ENCODE results near the gene CAPN12. TPM values are rescaled to one million over a fixed set of nuclear protein-coding genes. Genes with fewer than 3 reads are reported as not detected.

CAPN12 gene
- total and polyA plus RNA-seq, 2 of the 8 experiments (the other 6 are each of a cell fraction or from before 2014, with no cell fraction given): 8.8 to 20.0 TPM

DNA sequence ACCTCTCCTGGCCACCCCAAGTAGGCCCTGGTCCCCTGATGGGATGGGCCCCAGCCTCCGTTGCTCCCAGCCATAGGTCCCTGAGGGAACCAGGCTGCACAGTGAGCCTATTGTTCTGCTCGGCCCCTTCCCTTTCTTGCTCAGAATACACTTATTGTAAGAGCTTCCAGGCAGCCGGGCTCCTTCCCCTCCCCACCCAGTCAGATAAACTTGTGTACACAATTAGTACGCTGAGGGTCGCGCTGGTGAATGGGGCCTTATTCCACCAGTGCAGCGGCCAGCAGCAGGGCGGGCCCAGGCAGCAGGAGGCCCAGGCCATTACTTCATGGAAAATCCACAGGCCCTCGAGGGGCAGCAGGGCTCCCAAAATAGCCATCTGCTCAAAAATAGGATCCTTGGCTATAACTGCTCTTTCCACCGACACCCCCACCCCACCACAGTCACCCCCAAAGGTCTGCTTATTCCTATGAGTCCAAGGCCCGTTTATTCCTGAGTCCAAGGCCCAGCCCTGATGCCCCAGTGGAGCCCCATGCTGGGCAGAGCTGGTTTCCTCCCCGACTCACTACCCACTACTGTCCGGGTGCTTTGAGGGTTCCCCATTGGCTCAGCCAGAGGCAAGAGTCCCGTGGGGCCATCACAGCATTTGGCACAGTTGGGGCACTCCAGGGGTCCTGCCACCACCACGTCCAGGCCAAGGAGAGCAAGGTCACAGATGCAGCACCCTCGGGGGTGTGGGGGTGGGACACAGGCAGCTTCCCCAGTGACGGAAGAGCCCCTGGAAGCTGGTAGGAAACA is 22.1 kb downstream of the CAPN12 start:
- no peak overlapping the region for H2BK12ac ChIP-seq (ENCODE audit: low read depth, low read length)
- H4K91ac ChIP-seq (replicated peaks; ENCODE audit: insufficient read length, low read length): no peak overlapping the region
- H3K36me3 ChIP-seq (ENCODE audit: control insufficient read depth in 2 of 4, insufficient read depth in 4 of 4, low read length in 3 of 4): peaks cover 31 to 77% (median 65%) of the 10 kb centered on the region in 4 experiments; a peak in 7 of 8 replicates
- H3K27me3 ChIP-seq (replicated peaks in 1 of 4; ENCODE audit: control insufficient read depth in 3 of 4, extremely low read depth in 1 of 4, insufficient read depth in 3 of 4, low read length in 3 of 4): no peaks in the 10 kb centered on the region
- CTCF ChIA-PET (ENCODE audit: partially characterized antibody): interaction anchor here (0.8 to 3.3 kb wide), 9 partner anchors 8 to 165 kb away, joined by 3 to 11 read pairs (median 4); no protein-coding TSS in a partner anchor
- peaks cover 4% of the 10 kb centered on the region; the same call in 1 of the 2 replicates for H3K79me1 ChIP-seq (ENCODE audit: low read depth, low read length)
- no peak overlapping the region; the same call in 1 of the 2 replicates for H2BK5ac ChIP-seq (ENCODE audit: low read depth, low read length)
- H3K18ac ChIP-seq (ENCODE audit: extremely low read depth, low read length): no peak overlapping the region
- no peak overlapping the region for H3K4ac ChIP-seq (replicated peaks; ENCODE audit: insufficient read length, low read depth, low read length)
- H3K79me2 ChIP-seq (ENCODE audit: control insufficient read depth in 1 of 2, insufficient read depth in 2 of 2, low read length in 2 of 2): no peaks in the 10 kb centered on the region
- H2AK5ac ChIP-seq (ENCODE audit: low read depth, low read length): no peak overlapping the region
- H3K23ac ChIP-seq (ENCODE audit: insufficient read length): no peak overlapping the region
- no peaks in the 10 kb centered on the region for H3K9me3 ChIP-seq (ENCODE audit: insufficient read depth in 2 of 2, low read depth in 1 of 2, low read length in 1 of 2)
- no peaks in the 10 kb centered on the region; the same call in 1 of the 2 replicates for H3K23me2 ChIP-seq (ENCODE audit: low read depth, low read length)
- H2BK20ac ChIP-seq (ENCODE audit: low read length): no peak overlapping the region
- no peak overlapping the region for H3K9ac ChIP-seq (replicated peaks in 1 of 4; ENCODE audit: extremely low read depth in 1 of 4, low read depth in 3 of 4, low read length in 3 of 4)
- H2BK15ac ChIP-seq (ENCODE audit: low read length): no peak overlapping the region
- H3K14ac ChIP-seq (ENCODE audit: insufficient read length): no peak overlapping the region
- FAIRE-seq (no peak), DNase-seq (ENCODE audit: low read depth in 1 of 2, low spot score in 2 of 2) (no peak)
- no peak overlapping the region for H3K4me2 ChIP-seq (ENCODE audit: insufficient read depth in 1 of 2, low read depth in 2 of 2, low read length in 2 of 2)
- H2AFZ ChIP-seq (ENCODE audit: low read length): no peak overlapping the region
- H3K4me3 ChIP-seq (ENCODE audit: extremely low read depth in 1 of 4, insufficient read depth in 2 of 4, low read depth in 3 of 4, low read length in 4 of 4): no peak overlapping the region
- 87% methylated on average over 14 of the region's 17 CpGs; no CpG with 5 or more reads in 1 of the 2 experiments for WGBS, 2 experiments (ENCODE audit: extremely low coverage in 1 of 2, insufficient coverage in 1 of 2, insufficient read length in 1 of 2, insufficient replicate concordance in 2 of 2, low coverage in 1 of 2, low lambda C conversion rate in 2 of 2, missing lambda C conversion rate in 1 of 2)
- H4K5ac ChIP-seq (ENCODE audit: insufficient read length, low read depth, low read length): no peak overlapping the region
- peaks cover 5 to 17% of the 10 kb centered on the region in 2 experiments for H4K20me1 ChIP-seq (replicated peaks in 1 of 2; ENCODE audit: control insufficient read depth in 1 of 2, insufficient read depth in 2 of 2, low read length in 2 of 2)
- 0 out of 2 replicates have a peak overlapping the region, but pooled peaks have one; percentile 0 for H3K27ac ChIP-seq (ENCODE audit: low read depth, low read length)
- H2BK120ac ChIP-seq (replicated peaks; ENCODE audit: low read depth, low read length): no peak overlapping the region
- no peak overlapping the region for H3K56ac ChIP-seq (replicated peaks; ENCODE audit: insufficient read length, low read depth, low read length)
- POLR2A ChIA-PET (ENCODE audit: partially characterized antibody): interaction anchor here (0.7 to 2.2 kb wide), 11 partner anchors 8 to 198 kb away, joined by 3 to 8 read pairs (median 4); partner anchors contain the start of gene ECH1
- H4K8ac ChIP-seq (ENCODE audit: extremely low read depth, insufficient read depth, low read length): no peak overlapping the region
- H3K4me1 ChIP-seq (replicated peaks in 1 of 4; ENCODE audit: control insufficient read depth in 3 of 4, insufficient read depth in 4 of 4, low read length in 3 of 4): no peaks in the 10 kb centered on the region
- TF ChIP-seq SRF (IDR thresholded peaks at IDR 0.05; ENCODE audit: low read depth, low read length) (no peak), EP300 (IDR thresholded peaks at IDR 0.05; ENCODE audit: borderline replicate concordance in 1 of 2, low read depth in 2 of 2, low read length in 2 of 2) (no peak), PHF8 (conservative IDR thresholded peaks at IDR 0.05; ENCODE audit: low read depth, low read length) (no peak), GTF2F1 (IDR thresholded peaks at IDR 0.05; ENCODE audit: borderline replicate concordance, low read depth, low read length) (no peak), SIN3A (conservative IDR thresholded peaks at IDR 0.05 in 1 of 2, IDR thresholded peaks at IDR 0.05 in 1 of 2; ENCODE audit: low read depth in 1 of 2, low read length in 2 of 2) (no peak), RNF2 (IDR thresholded peaks at IDR 0.05; ENCODE audit: borderline replicate concordance, low read depth, low read length, missing control alignments, poor library complexity, severe bottlenecking) (no peak), SP2 (IDR thresholded peaks at IDR 0.05; ENCODE audit: low read length) (no peak), KDM5A (IDR thresholded peaks at IDR 0.05; ENCODE audit: low read length) (no peak), TBP (IDR thresholded peaks at IDR 0.05; ENCODE audit: low read depth, low read length) (no peak)
- TF ChIP-seq, protein P1, sequence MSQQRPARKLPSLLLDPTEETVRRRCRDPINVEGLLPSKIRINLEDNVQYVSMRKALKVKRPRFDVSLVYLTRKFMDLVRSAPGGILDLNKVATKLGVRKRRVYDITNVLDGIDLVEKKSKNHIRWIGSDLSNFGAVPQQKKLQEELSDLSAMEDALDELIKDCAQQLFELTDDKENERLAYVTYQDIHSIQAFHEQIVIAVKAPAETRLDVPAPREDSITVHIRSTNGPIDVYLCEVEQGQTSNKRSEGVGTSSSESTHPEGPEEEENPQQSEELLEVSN (IDR thresholded peaks at IDR 0.05): no peak
